Left lung (tissue), 14 donors: Measurements from ENCODE around the gene CES5A. TPM values are rescaled to one million over a fixed set of nuclear protein-coding genes. Genes with fewer than 3 reads are reported as not detected.

Experiments
- ATAC-seq: fragments of 200-7000 bp; cut with Tn5 transposase; one replicate; pipeline ENCODE4 v1.9.1; 2020; ENCODE audit warnings: moderate library complexity
- DNase-seq, 4 donors: peaks; one replicate each; pipeline ENCODE4 v3.0.0-alpha.2; 2013 to 2020
- H3K27ac ChIP-seq, 2 donors: fragments of 200-600 bp; sonication (generic) in 1 of 2; one replicate each; pipeline versions ENCODE4 v1.5.0 to v1.8.0; 2020 to 2021
- H3K27me3 ChIP-seq, 2 donors: fragments of 200-600 bp; sonication (generic) in 1 of 2; one replicate each; pipeline versions ENCODE4 v1.5.0 to v1.8.0; 2020 to 2021
- H3K36me3 ChIP-seq, 2 donors: fragments of 200-600 bp; sonication (generic) in 1 of 2; one replicate each; pipeline versions ENCODE4 v1.5.0 to v1.8.0; 2020 to 2021
- H3K4me1 ChIP-seq, 2 donors: fragments of 200-600 bp; one replicate each; pipeline ENCODE4 v1.8.0; 2021
- H3K4me3 ChIP-seq, 2 donors: fragments of 200-600 bp; sonication (generic) in 1 of 2; one replicate each; pipeline versions ENCODE4 v1.5.0 to v1.8.0; 2020 to 2021; ENCODE audit warnings: mild to moderate bottlenecking in 1 of 2
- H3K9me3 ChIP-seq, 2 donors: fragments of 200-600 bp; sonication (generic) in 1 of 2; one replicate each; pipeline versions ENCODE4 v1.5.0 to v1.8.0; 2020 to 2021
- CTCF ChIP-seq, 2 donors: fragments of 200-600 bp; sonication (generic) in 1 of 2; IDR thresholded peaks; one replicate each; pipeline versions ENCODE4 v1.5.0 to v1.8.0; 2021; ENCODE audit warnings: antibody characterized with exemption in 2 of 2
- intact Hi-C, 2 donors: fragments of 100-400 bp; cut with DNase I; formaldehyde crosslinking; loops; one replicate each; pipeline versions ENCODE4 v1.11.2 to v1.14.2; 2022
- long read RNA-seq, 12 donors: library from polyadenylated mRNA in 2 of 12; unstranded in 2 of 12; transcript quantifications; one replicate each; pipeline ENCODE4 v2.0.0 and lab custom pipeline, GENCODE V29; 2019 to 2026
- polyA plus RNA-seq, 6 donors: library from polyadenylated mRNA; unstranded; fragments of 120-200 nt; gene quantifications; one replicate each; pipeline ENCODE4 v1.2.1, GENCODE V29; 2013; ENCODE audit not compliant: insufficient read length in 6 of 6
- total RNA-seq, 2 donors: library from RNA; stranded (reverse); fragmentation: NEBNext Ultra II Directional; extraction: Animal tissue kit (Norgen Biotek cat#: 25700); gene quantifications; one replicate each; pipeline ENCODE4 v1.2.1, GENCODE V29; 2021
- donor health status: DM: no; HTN: yes; CAD: no.
- donor health status: DM: no; HTN: no; CAD: no.

Gene CES5A
- total RNA-seq (not detected), polyA plus RNA-seq (under 1 TPM in 1 of 6 donors, not detected in 5; 0.20 TPM)
- long read RNA-seq, donor 1 = 0 reads
- long read RNA-seq, donor 2 = 0 reads
- long read RNA-seq, donor 3 = 0 reads
- long read RNA-seq, donor 4, partial matches to known transcripts = 0 of 1 reads
- long read RNA-seq, donor 4, other reads (novel, unspliced or antisense) = 1 of 1 reads
- long read RNA-seq, donor 5 = 0 reads
- long read RNA-seq, donor 6 = 0 reads
- long read RNA-seq, donor 7 = 0 reads
- long read RNA-seq, donor 8 = 0 reads
- long read RNA-seq, donor 9 = 0 reads
- long read RNA-seq, donor 10 = 0 reads
- long read RNA-seq, donor 11 = 0 reads
- long read RNA-seq, donor 12 = 0 reads

GRCh38 chr16:55875273-55875672 is at the start of gene CES5A:
Gene CES5A, minus strand, starts transcription at chr16:55875373. Its CDS starts 152 bp downstream, at chr16:55875221.
- ATAC-seq = no peak
- Histone ChIP-seq H3K4me1 (no peaks in the 10 kb centered on the region), H3K27ac (no peak within 1 kb of the TSS), H3K4me3 (no peak within 1 kb of the TSS), H3K9me3 (no peaks in the 10 kb centered on the region), H3K27me3 (no peaks in the 10 kb centered on the region), H3K36me3 (no peaks in the 10 kb centered on the region)
- DNase-seq = no peak
- no peak for TF ChIP-seq CTCF (IDR thresholded peaks at IDR 0.05)
- intact Hi-C loops = no loop called here

GRCh38 chr16:55922662-55923061 is 47.5 kb upstream of the CES5A start:
- Histone ChIP-seq H3K36me3 (no peaks in the 10 kb centered on the region), H3K9me3 (peaks cover 0 to 2% of the 10 kb centered on the region in 2 donors), H3K4me1 (no peaks in the 10 kb centered on the region), H3K27me3 (peaks cover 2 to 9% of the 10 kb centered on the region in 2 donors), H3K4me3 (no peak overlapping the region), H3K27ac (no peak overlapping the region)
- TF ChIP-seq CTCF (IDR thresholded peaks at IDR 0.05) = no peak
- ATAC-seq = no peak
- intact Hi-C loops = no loop called here
- DNase-seq = no peak

DNA sequence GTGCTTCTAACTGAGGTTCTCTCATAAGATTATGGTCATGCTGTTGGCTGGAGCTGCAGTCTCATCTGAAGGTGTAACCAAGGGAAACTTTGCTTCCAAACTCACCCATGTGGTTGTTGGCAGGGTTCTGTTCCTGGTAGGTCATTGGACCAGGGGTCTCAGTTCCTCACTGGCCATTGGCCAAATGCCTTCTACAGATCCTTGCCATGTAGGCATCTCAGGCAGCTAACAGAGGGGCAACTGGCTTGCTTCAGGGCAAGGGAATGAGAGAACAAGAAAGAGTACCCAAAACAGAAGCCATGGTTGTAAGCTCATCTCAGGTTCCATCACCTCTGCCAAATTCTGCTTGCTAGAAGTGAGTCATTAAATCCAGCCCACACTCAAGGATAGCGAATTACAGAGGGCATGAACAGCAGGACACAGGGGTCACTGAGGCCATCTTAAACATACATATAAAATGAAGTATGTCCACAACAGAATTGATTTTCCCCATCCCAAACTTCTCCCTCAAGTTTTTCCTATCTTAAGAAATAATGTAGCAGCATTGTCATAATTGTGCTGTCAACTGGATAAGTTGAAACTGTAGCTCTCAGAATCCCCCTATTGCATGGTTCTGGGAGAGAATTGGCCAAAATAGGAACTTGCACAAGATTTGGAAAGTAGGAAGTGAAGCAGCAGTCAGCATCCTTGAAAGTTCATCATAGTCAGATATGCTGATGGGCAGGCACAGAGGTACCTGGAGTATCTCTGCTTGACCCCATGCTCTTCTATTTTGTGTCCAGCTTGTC is 42.4 kb upstream of the CES5A start:
- no peak for TF ChIP-seq CTCF (IDR thresholded peaks at IDR 0.05)
- Histone ChIP-seq H3K27me3 (peaks cover 0 to 9% of the 10 kb centered on the region in 2 donors), H3K4me3 (no peak overlapping the region), H3K27ac (no peak overlapping the region), H3K4me1 (no peaks in the 10 kb centered on the region), H3K9me3 (peaks cover 0 to 2% of the 10 kb centered on the region in 2 donors), H3K36me3 (no peaks in the 10 kb centered on the region)
- DNase-seq = no peak
- no peak for ATAC-seq
- intact Hi-C loops = no loop called here

GRCh38 chr16:55915096-55915827 is 40.1 kb upstream of the CES5A start:
- no peak for TF ChIP-seq CTCF (IDR thresholded peaks at IDR 0.05)

More at GRCh38 chr16:55915096-55915827, 40.1 kb upstream of the CES5A start:
- Histone ChIP-seq H3K9me3 (peaks cover 0 to 5% of the 10 kb centered on the region in 2 donors), H3K4me3 (no peak overlapping the region), H3K36me3 (no peaks in the 10 kb centered on the region), H3K27ac (no peak overlapping the region), H3K27me3 (peaks cover 0 to 9% of the 10 kb centered on the region in 2 donors), H3K4me1 (no peaks in the 10 kb centered on the region)
- ATAC-seq (no peak), DNase-seq (no peak)
- intact Hi-C loops = no loop called here
